ENCODE results near the gene ANXA1. TPM values are rescaled to one million over a fixed set of nuclear protein-coding genes. Genes with fewer than 3 reads are reported as not detected.

Gene ANXA1
- total RNA-seq, 1 experiment from 2014 or later = 486 TPM

- H4K20me1 ChIP-seq (ENCODE audit: insufficient read depth) = no peaks in the 10 kb centered on the region
- CTCF ChIA-PET = no interaction called here
- no peak for TF ChIP-seq SIN3A (IDR thresholded peaks at IDR 0.05; ENCODE audit: low read depth)
- no peak for TF ChIP-seq ATF3 (IDR thresholded peaks at IDR 0.05)
- TF ChIP-seq RAD21 (IDR thresholded peaks at IDR 0.05; ENCODE audit: low read depth) = no peak
- TF ChIP-seq POLR2AphosphoS5 (IDR thresholded peaks at IDR 0.05; ENCODE audit: low read depth, low read length) = no peak
- TF ChIP-seq SP1 (IDR thresholded peaks at IDR 0.05; ENCODE audit: low read depth) = no peak
- no peak for TF ChIP-seq EZH2 (IDR thresholded peaks at IDR 0.05)
- TF ChIP-seq POLR2A (IDR thresholded peaks at IDR 0.05; ENCODE audit: borderline replicate concordance, extremely low read depth, insufficient read depth, insufficient read length) = no peak
- TF ChIP-seq SRF (IDR thresholded peaks at IDR 0.05; ENCODE audit: low read depth) = no peak
- no peak for TF ChIP-seq ZNF274 (IDR thresholded peaks at IDR 0.05; ENCODE audit: low read depth, low read length)
- TF ChIP-seq, protein P1, sequence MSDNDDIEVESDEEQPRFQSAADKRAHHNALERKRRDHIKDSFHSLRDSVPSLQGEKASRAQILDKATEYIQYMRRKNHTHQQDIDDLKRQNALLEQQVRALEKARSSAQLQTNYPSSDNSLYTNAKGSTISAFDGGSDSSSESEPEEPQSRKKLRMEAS (IDR thresholded peaks at IDR 0.05) = no peak
- no peak for TF ChIP-seq ZFX (IDR thresholded peaks at IDR 0.05)
- no peak for TF ChIP-seq TCF7L2 (IDR thresholded peaks at IDR 0.05; ENCODE audit: borderline replicate concordance, extremely low read depth, insufficient read depth, insufficient read length)
- intact Hi-C loops (cut with micrococcal nuclease) = loop anchor here (5.0 kb wide), 1 partner anchor 77 kb away; no protein-coding TSS in a partner anchor
- H3K9ac ChIP-seq (ENCODE audit: low read length) = no peak overlapping the region
- H3K27me3 ChIP-seq (ENCODE audit: insufficient read depth, low read length) = no peaks in the 10 kb centered on the region
- no peaks in the 10 kb centered on the region for H3K9me3 ChIP-seq (ENCODE audit: control insufficient read depth in 1 of 2, insufficient read depth in 1 of 2, low read depth in 1 of 2, low read length in 2 of 2)
- no peaks in the 10 kb centered on the region for H3K36me3 ChIP-seq (ENCODE audit: control insufficient read depth in 1 of 2, insufficient read depth in 2 of 2, low read length in 2 of 2)
- POLR2A ChIA-PET = no interaction called here
- H3K4me3 ChIP-seq (replicated peaks in 1 of 2; ENCODE audit: low read depth in 1 of 2, low read length in 2 of 2) = no peak overlapping the region
- H3K4me1 ChIP-seq (ENCODE audit: control insufficient read depth in 1 of 2, insufficient read depth in 2 of 2, low read length in 2 of 2) = peaks cover 0 to 12% of the 10 kb centered on the region in 2 experiments; a peak in 2 of 4 replicates
- BruUV-seq (replicated peaks) = no TSS peak
- ATAC-seq = no peak
- no peaks in the 10 kb centered on the region for H3K9me2 ChIP-seq (ENCODE audit: insufficient read depth)
- H3K79me2 ChIP-seq (ENCODE audit: insufficient read depth, low read length) = no peaks in the 10 kb centered on the region
- RAD21 ChIA-PET (ENCODE audit: low non-redundant PET in 1 of 2, low total read pairs in 2 of 2, uncharacterized antibody in 2 of 2, unreplicated experiment in 2 of 2) = no interaction called here
- H2AFZ ChIP-seq (ENCODE audit: low read depth, low read length, poor library complexity, severe bottlenecking) = peak overlapping the region; percentile 23
- no peak overlapping the region for H3K4me2 ChIP-seq (ENCODE audit: low read length)
- H3K27ac ChIP-seq (ENCODE audit: low read depth, low read length) = no peak overlapping the region
- no peak for DNase-seq (ENCODE audit: low read depth, low spot score)
Measured at GRCh38 chr9:73104342-73104741, 47.3 kb upstream of the ANXA1 start.

DNA sequence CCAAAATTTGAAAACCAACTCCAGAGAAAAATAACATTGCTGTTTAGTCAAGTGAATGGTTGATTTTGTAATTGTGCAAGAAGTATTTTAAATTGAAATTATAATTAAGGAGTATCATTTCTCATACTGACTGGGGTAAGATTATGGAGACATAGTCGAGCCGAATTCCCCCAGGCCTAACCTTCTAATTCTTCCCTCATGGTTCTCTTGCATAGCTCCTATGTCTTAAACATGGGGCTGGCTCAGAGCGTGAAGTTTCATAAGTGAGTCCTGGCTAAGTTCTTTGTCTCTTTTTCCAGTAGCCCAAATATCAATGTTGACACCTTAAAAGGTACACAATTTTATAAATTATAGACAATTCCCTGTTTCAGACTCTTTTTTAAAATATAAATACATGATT is 46.7 kb upstream of the ANXA1 start:
- Histone ChIP-seq H3K27ac (ENCODE audit: low read depth, low read length) (no peak overlapping the region), H3K79me2 (ENCODE audit: insufficient read depth, low read length) (no peaks in the 10 kb centered on the region), H3K9me2 (ENCODE audit: insufficient read depth) (no peaks in the 10 kb centered on the region), H2AFZ (ENCODE audit: low read depth, low read length, poor library complexity, severe bottlenecking) (no peak overlapping the region), H3K36me3 (ENCODE audit: control insufficient read depth in 1 of 2, insufficient read depth in 2 of 2, low read length in 2 of 2) (no peaks in the 10 kb centered on the region), H4K20me1 (ENCODE audit: insufficient read depth) (no peaks in the 10 kb centered on the region), H3K9me3 (ENCODE audit: control insufficient read depth in 1 of 2, insufficient read depth in 1 of 2, low read depth in 1 of 2, low read length in 2 of 2) (no peaks in the 10 kb centered on the region), H3K4me1 (ENCODE audit: control insufficient read depth in 1 of 2, insufficient read depth in 2 of 2, low read length in 2 of 2) (peaks cover 0 to 13% of the 10 kb centered on the region in 2 experiments; a peak in 2 of 4 replicates), H3K9ac (ENCODE audit: low read length) (no peak overlapping the region), H3K27me3 (ENCODE audit: insufficient read depth, low read length) (no peaks in the 10 kb centered on the region), H3K4me2 (ENCODE audit: low read length) (no peak overlapping the region), H3K4me3 (replicated peaks in 1 of 2; ENCODE audit: low read depth in 1 of 2, low read length in 2 of 2) (no peak overlapping the region)
- ChIA-PET CTCF (no interaction called here), RAD21 (ENCODE audit: low non-redundant PET in 1 of 2, low total read pairs in 2 of 2, uncharacterized antibody in 2 of 2, unreplicated experiment in 2 of 2) (no interaction called here), POLR2A (no interaction called here)
- ATAC-seq (no peak), DNase-seq (ENCODE audit: low read depth, low spot score) (no peak)
- intact Hi-C loops (cut with micrococcal nuclease) = loop anchor here (5.0 kb wide), 1 partner anchor 78 kb away; no protein-coding TSS in a partner anchor
- BruUV-seq (replicated peaks) = no TSS peak
- TF ChIP-seq EGR1 (IDR thresholded peaks at IDR 0.05; ENCODE audit: low read depth) (no peak), POLR2AphosphoS5 (IDR thresholded peaks at IDR 0.05; ENCODE audit: low read depth, low read length) (no peak), ELF1 (IDR thresholded peaks at IDR 0.05; ENCODE audit: borderline replicate concordance, low read depth) (no peak), CBX3 (IDR thresholded peaks at IDR 0.05; ENCODE audit: low read depth) (no peak), ZBTB33 (IDR thresholded peaks at IDR 0.05; ENCODE audit: extremely low read depth, insufficient replicate concordance, low read length) (no peak), REST (IDR thresholded peaks at IDR 0.05; ENCODE audit: low read depth) (no peak), EZH2 (IDR thresholded peaks at IDR 0.05) (no peak)
